Smooth muscle cell (in vitro differentiated cells): Measurements from ENCODE around the gene AGO4. TPM values are rescaled to one million over a fixed set of nuclear protein-coding genes. Genes with fewer than 3 reads are reported as not detected.

ENCODE experiments used
- DNase-seq: peaks from one replicate; lab custom pipeline; 2025; ENCODE audit not compliant: unreplicated experiment; lab: John Stamatoyannopoulos, UW
- H2AFZ ChIP-seq: fragments of 200-600 bp; sonication (generic); 2 replicates; pipeline ENCODE4 v1.6.0; 2016; ENCODE audit warnings: antibody characterized with exemption, low read depth, mild to moderate bottlenecking
- H3F3A ChIP-seq: fragments of 200-600 bp; sonication (generic); 2 replicates; pipeline ENCODE4 v1.6.0; 2017; ENCODE audit warnings: antibody characterized with exemption, low read depth
- H3K27ac ChIP-seq: fragments of 200-600 bp; sonication (generic); 2 replicates; pipeline ENCODE4 v1.5.1; 2016; ENCODE audit warnings: low read depth, mild to moderate bottlenecking
- H3K27me3 ChIP-seq: fragments of 200-600 bp; sonication (generic); 2 replicates; pipeline ENCODE4 v1.6.1; 2016; ENCODE audit warnings: low read depth, mild to moderate bottlenecking
- H3K36me3 ChIP-seq: fragments of 200-600 bp; sonication (generic); 2 replicates; pipeline ENCODE4 v1.5.1; 2016; ENCODE audit warnings: low read depth
- H3K4me1 ChIP-seq: fragments of 200-600 bp; sonication (generic); 2 replicates; pipeline ENCODE4 v1.5.1; 2016; ENCODE audit warnings: low read depth
- H3K4me2 ChIP-seq: fragments of 200-600 bp; sonication (generic); 2 replicates; pipeline ENCODE4 v1.6.0; 2016; ENCODE audit warnings: mild to moderate bottlenecking
- H3K4me3 ChIP-seq: fragments of 200-600 bp; sonication (generic); 2 replicates; pipeline ENCODE4 v1.5.1; 2016; ENCODE audit warnings: mild to moderate bottlenecking
- H3K79me2 ChIP-seq: fragments of 200-600 bp; sonication (generic); 2 replicates; pipeline ENCODE4 v1.6.0; 2016; ENCODE audit warnings: low read depth, mild to moderate bottlenecking
- H3K9ac ChIP-seq: fragments of 200-600 bp; sonication (generic); 2 replicates; pipeline ENCODE4 v1.6.0; 2016; ENCODE audit warnings: low read depth
- H3K9me3 ChIP-seq: fragments of 200-600 bp; sonication (generic); replicated peaks from 2 replicates; pipeline ENCODE4 v1.5.1; 2016; ENCODE audit warnings: low read depth
- H4K20me1 ChIP-seq: fragments of 200-600 bp; sonication (generic); 2 replicates; pipeline ENCODE4 v1.6.0; 2016; ENCODE audit warnings: low read depth
- CTCF ChIP-seq: fragments of 200-600 bp; sonication (generic); IDR thresholded peaks from 2 replicates; pipeline ENCODE4 v1.5.1; 2017; ENCODE audit warnings: borderline replicate concordance, mild to moderate bottlenecking, antibody characterized with exemption; ENCODE audit not compliant: insufficient read depth, poor library complexity, severe bottlenecking
- WGBS: methylation state at CpG from one replicate; pipeline ENCODE4 v1.1.7; 2016; ENCODE audit warnings: low lambda C conversion rate; 5-methylcytosine and 5-hydroxymethylcytosine counted together
- polyA plus RNA-seq: library from polyadenylated mRNA; unstranded; fragments of >200 nt; fragmentation: Nextera tagmentation; extraction: Ambion mirVana; gene quantifications from 2 replicates; pipeline ENCODE4 v1.2.1, GENCODE V29; 2016
- total RNA-seq: library from RNA; depleted of rRNA; stranded (reverse); fragments of >200 nt; gene quantifications from 2 replicates; pipeline ENCODE4 v1.2.3, GENCODE V29; 2014

Gene AGO4
- total and polyA plus RNA-seq, 2 experiments from 2014 or later: 5.8 to 10.7 TPM

GRCh38 chr1:35893051-35893879 lies 85.4 kb downstream of the AGO4 start:
- Histone ChIP-seq H3K4me2 (no peak overlapping the region), H3K27ac (peak overlapping the region; percentile 57), H3K36me3 (peaks cover 5% of the 10 kb centered on the region), H3K9ac (no peak overlapping the region), H3K4me3 (no peak overlapping the region), H4K20me1 (peaks cover 5% of the 10 kb centered on the region), H2AFZ (no peak overlapping the region), H3K27me3 (no peaks in the 10 kb centered on the region), H3F3A (no peaks in the 10 kb centered on the region), H3K79me2 (no peaks in the 10 kb centered on the region), H3K4me1 (no peaks in the 10 kb centered on the region), H3K9me3 (no peaks in the 10 kb centered on the region)
- TF ChIP-seq CTCF: no peak
- no peak for DNase-seq
- WGBS: 99% methylated on average over 14 of the region's 14 CpGs

GRCh38 chr1:35894183-35894582 lies 86.4 kb downstream of the AGO4 start:
- Histone ChIP-seq H3K9me3 (no peaks in the 10 kb centered on the region), H3K79me2 (no peaks in the 10 kb centered on the region), H3K36me3 (peaks cover 10% of the 10 kb centered on the region), H3K4me1 (no peaks in the 10 kb centered on the region), H3K27ac (peak overlapping the region; percentile 57), H3F3A (no peaks in the 10 kb centered on the region), H3K9ac (no peak overlapping the region), H3K4me2 (peak overlapping the region; percentile 28), H3K27me3 (no peaks in the 10 kb centered on the region), H3K4me3 (no peak overlapping the region), H4K20me1 (no peaks in the 10 kb centered on the region), H2AFZ (no peak overlapping the region)
- DNase-seq: no peak
- TF ChIP-seq CTCF: no peak
- WGBS: 37% methylated on average over 6 of the region's 6 CpGs

- Histone ChIP-seq H2AFZ (no peak overlapping the region), H3F3A (no peaks in the 10 kb centered on the region), H3K9me3 (no peaks in the 10 kb centered on the region), H3K27ac (peak overlapping the region; percentile 57), H3K36me3 (peaks cover 10% of the 10 kb centered on the region), H3K27me3 (no peaks in the 10 kb centered on the region), H3K9ac (no peak overlapping the region), H3K79me2 (no peaks in the 10 kb centered on the region), H3K4me1 (no peaks in the 10 kb centered on the region), H4K20me1 (no peaks in the 10 kb centered on the region), H3K4me3 (no peak overlapping the region), H3K4me2 (peak overlapping the region; percentile 28)
- no peak for TF ChIP-seq CTCF
- WGBS: 93% methylated on average over 1 of the region's 1 CpG
- no peak for DNase-seq
These were observed 86.8 kb downstream of the AGO4 start for GRCh38 chr1:35894656-35895055.

GRCh38 chr1:35899941-35900340 lies 92.1 kb downstream of the AGO4 start:
- TF ChIP-seq CTCF: no peak
- no peak overlapping the region for H3K9ac ChIP-seq
- no peaks in the 10 kb centered on the region for H3K4me1 ChIP-seq
- H3K79me2 ChIP-seq: no peaks in the 10 kb centered on the region
- no peaks in the 10 kb centered on the region for H3K27me3 ChIP-seq
- no peak overlapping the region for H3K27ac ChIP-seq
- H3K4me3 ChIP-seq: no peak overlapping the region
- no peaks in the 10 kb centered on the region for H4K20me1 ChIP-seq
- H3K9me3 ChIP-seq: no peaks in the 10 kb centered on the region
- H3K36me3 ChIP-seq: peaks cover 10% of the 10 kb centered on the region
- no peak overlapping the region for H2AFZ ChIP-seq
- no peak for DNase-seq
- H3K4me2 ChIP-seq: no peak overlapping the region
- H3F3A ChIP-seq: no peaks in the 10 kb centered on the region
